IMR-90 (cell line): ENCODE measurements around the gene SLC16A1. TPM values are rescaled to one million over a fixed set of nuclear protein-coding genes. Genes with fewer than 3 reads are reported as not detected.

Experiments
- ATAC-seq: fragments of 200-7000 bp; cut with Tn5 transposase; 2 replicates; pipeline ENCODE4 v1.9.1; 2020; ENCODE audit warnings: low read depth, mild to moderate bottlenecking, moderate library complexity
- BruUV-seq: library from RNA; stranded (reverse); fragments of 400-500 nt; replicated peaks from 2 replicates; lab custom pipeline; 2021; lab: Mats Ljungman, UMichigan
- CTCF ChIA-PET: fragments of 300-600 bp; formaldehyde crosslinking; extraction: SDS; loops from one replicate; lab custom pipeline; 2021; ENCODE audit warnings: antibody characterized with exemption; lab: Yijun Ruan, JAX
- POLR2A ChIA-PET: fragments of 300-600 bp; sonication (Branson Sonifier 250); formaldehyde crosslinking; loops from one replicate; lab custom pipeline; 2022; ENCODE audit warnings: antibody characterized with exemption; ENCODE audit not compliant: unreplicated experiment; lab: Charles Lee
- DNase-seq: peaks from one replicate; pipeline ENCODE4 v3.0.0; 2013
- H2AFZ ChIP-seq: replicated peaks from 2 replicates; pipeline ENCODE3; 2013; ENCODE audit warnings: low read length, mild to moderate bottlenecking; ENCODE audit not compliant: poor library complexity
- H2AK5ac ChIP-seq: 2 replicates; pipeline ENCODE4 v1.6.1; 2013; ENCODE audit warnings: low read depth, low read length, inconsistent platforms
- H2AK9ac ChIP-seq: replicated peaks from 2 replicates; pipeline ENCODE3; 2013; ENCODE audit warnings: mild to moderate bottlenecking, low read depth, low read length, moderate library complexity; ENCODE audit not compliant: poor library complexity
- H2BK120ac ChIP-seq: 2 replicates; pipeline ENCODE4 v1.6.1; 2013; ENCODE audit warnings: low read depth, low read length, inconsistent platforms
- H2BK15ac ChIP-seq: 3 replicates; pipeline ENCODE4 v1.6.1; 2013; ENCODE audit warnings: low read depth, low read length, inconsistent platforms
- H2BK20ac ChIP-seq: 2 replicates; pipeline ENCODE4 v1.6.1; 2013; ENCODE audit warnings: low read depth, mild to moderate bottlenecking, inconsistent platforms, low read length, moderate library complexity
- H2BK5ac ChIP-seq: 2 replicates; pipeline ENCODE4 v1.6.1; 2013; ENCODE audit warnings: mild to moderate bottlenecking, low read depth, low read length, inconsistent platforms; ENCODE audit not compliant: poor library complexity, severe bottlenecking
- H3K14ac ChIP-seq: replicated peaks from 2 replicates; pipeline ENCODE4 v1.6.1; 2013; ENCODE audit warnings: low read depth, low read length, inconsistent platforms
- H3K18ac ChIP-seq: 2 replicates; pipeline ENCODE4 v1.6.1; 2013; ENCODE audit warnings: low read depth, low read length, control low read depth
- H3K23ac ChIP-seq: 2 replicates; pipeline ENCODE4 v1.6.1; 2013; ENCODE audit warnings: low read depth, low read length, inconsistent platforms
- H3K27ac ChIP-seq: 2 replicates; pipeline ENCODE4 v1.5.1; 2013; ENCODE audit warnings: mild to moderate bottlenecking, control low read depth, low read length; ENCODE audit not compliant: insufficient read depth
- H3K27me3 ChIP-seq: 2 replicates; pipeline ENCODE4 v1.6.1; 2013; ENCODE audit warnings: low read length; ENCODE audit not compliant: control insufficient read depth, insufficient read depth
- H3K36me3 ChIP-seq: 2 replicates; pipeline ENCODE4 v1.6.1; 2013; ENCODE audit warnings: low read length, mixed read lengths; ENCODE audit not compliant: control insufficient read depth, insufficient read depth
- H3K4ac ChIP-seq: 2 replicates; pipeline ENCODE4 v1.6.1; 2013; ENCODE audit warnings: low read depth, low read length, inconsistent platforms
- H3K4me1 ChIP-seq: 2 replicates; pipeline ENCODE4 v1.6.1; 2013; ENCODE audit warnings: low read length, mixed read lengths; ENCODE audit not compliant: control insufficient read depth, insufficient read depth
- H3K4me2 ChIP-seq: 2 replicates; pipeline ENCODE4 v1.6.1; 2013; ENCODE audit warnings: low read depth, mild to moderate bottlenecking, control low read depth, low read length, moderate library complexity
- H3K4me3 ChIP-seq: 2 replicates; pipeline ENCODE4 v1.5.1; 2013; ENCODE audit warnings: low read depth, mild to moderate bottlenecking, control low read depth, low read length, moderate library complexity; ENCODE audit not compliant: insufficient read depth
- H3K56ac ChIP-seq: 2 replicates; pipeline ENCODE4 v1.6.1; 2013; ENCODE audit warnings: low read length, inconsistent platforms; ENCODE audit not compliant: insufficient read depth; ENCODE audit errors: extremely low read depth
- H3K79me1 ChIP-seq, 2 experiments: 2 replicates each; pipeline ENCODE4 v1.6.1; 2013; ENCODE audit warnings: low read length in 2 of 2, inconsistent platforms in 1 of 2, low read depth in 1 of 2
- H3K9ac ChIP-seq: 2 replicates; pipeline ENCODE4 v1.6.1; 2013; ENCODE audit warnings: low read depth, low read length, control low read depth
- H3K9me1 ChIP-seq: 2 replicates; pipeline ENCODE4 v1.6.1; 2013; ENCODE audit warnings: low read length, inconsistent platforms; ENCODE audit not compliant: insufficient read depth
- H3K9me3 ChIP-seq: 2 replicates; pipeline ENCODE4 v1.6.1; 2013; ENCODE audit warnings: low read length; ENCODE audit not compliant: control insufficient read depth, insufficient read depth
- H4K20me1 ChIP-seq: 2 replicates; pipeline ENCODE4 v1.6.1; 2013; ENCODE audit warnings: low read length, inconsistent platforms; ENCODE audit not compliant: insufficient read depth
- H4K5ac ChIP-seq: 2 replicates; pipeline ENCODE4 v1.6.1; 2013; ENCODE audit warnings: mild to moderate bottlenecking, low read depth, low read length, control low read depth
- H4K8ac ChIP-seq, 2 experiments: 2 replicates each; pipeline ENCODE4 v1.6.1; 2013; ENCODE audit warnings: low read depth in 2 of 2, low read length in 2 of 2, control low read depth in 1 of 2, inconsistent platforms in 1 of 2
- H4K91ac ChIP-seq: 2 replicates; pipeline ENCODE4 v1.6.1; 2013; ENCODE audit warnings: low read depth, low read length, inconsistent platforms; ENCODE audit not compliant: insufficient read depth
- BHLHE40 ChIP-seq: fragments of 150-350 bp; IDR thresholded peaks from 2 replicates; pipeline ENCODE4 v1.6.1; 2016; ENCODE audit warnings: mild to moderate bottlenecking, low read depth, low read length
- CEBPB ChIP-seq: IDR thresholded peaks from 2 replicates; pipeline ENCODE4 v1.6.1; 2012; ENCODE audit warnings: low read depth, low read length, improper control_type of control experiment
- CHD1 ChIP-seq: IDR thresholded peaks from 2 replicates; pipeline ENCODE4 v1.6.1; 2012; ENCODE audit warnings: low read depth, low read length, improper control_type of control experiment
- FOS ChIP-seq: fragments of 150-350 bp; IDR thresholded peaks from 2 replicates; pipeline ENCODE4 v1.6.1; 2016; ENCODE audit warnings: low read depth, low read length
- MAZ ChIP-seq: IDR thresholded peaks from 2 replicates; pipeline ENCODE4 v1.6.1; 2012; ENCODE audit warnings: low read depth, mild to moderate bottlenecking, low read length, improper control_type of control experiment, moderate library complexity, borderline replicate concordance
- MXI1 ChIP-seq: IDR thresholded peaks from 2 replicates; pipeline ENCODE4 v1.6.1; 2012; ENCODE audit warnings: low read depth, mild to moderate bottlenecking, low read length, moderate library complexity, borderline replicate concordance
- RAD21 ChIP-seq: IDR thresholded peaks from 2 replicates; pipeline ENCODE4 v1.6.1; 2012; ENCODE audit warnings: low read length, improper control_type of control experiment
- RFX5 ChIP-seq: IDR thresholded peaks from 2 replicates; pipeline ENCODE4 v1.8.0; 2012; ENCODE audit warnings: low read depth, mild to moderate bottlenecking, low read length, moderate library complexity
- SMC3 ChIP-seq: fragments of 150-350 bp; IDR thresholded peaks from 2 replicates; pipeline ENCODE4 v1.6.1; 2016; ENCODE audit warnings: low read depth, mild to moderate bottlenecking, antibody characterized with exemption, low read length, moderate library complexity
- dilution Hi-C: fragments of 300-500 bp; cut with HindIII; formaldehyde crosslinking; loops from one replicate; pipeline ENCODE4 v1.14.3; 2018; ENCODE audit warnings: low sequenced_read_pairs; ENCODE audit not compliant: unreplicated experiment
- in situ Hi-C: fragments of 300-500 bp; cut with MboI; formaldehyde crosslinking; loops from 3 replicates; pipeline ENCODE4 v1.14.3; 2019; ENCODE audit warnings: low sequenced_read_pairs, inconsistent platforms, mixed read lengths
- intact Hi-C: fragments of 100-400 bp; cut with micrococcal nuclease; formaldehyde crosslinking; loops from 2 replicates; pipeline ENCODE4 v1.10.0; 2022
- polyA plus RNA-seq, 3 experiments: library from polyadenylated mRNA; depleted of rRNA; stranded (reverse); fragments of >200 nt; gene quantifications; 2 replicates each; pipeline ENCODE4 v1.2.3, GENCODE V29; 2012; ENCODE audit warnings: low replicate concordance in 1 of 3
- total RNA-seq: library from RNA; depleted of rRNA; stranded (reverse); fragments of >200 nt; gene quantifications from 2 replicates; pipeline ENCODE4 v1.2.3, GENCODE V29; 2012
- TF ChIP-seq, protein P1 (sequence below): fragments of 150-350 bp; IDR thresholded peaks from 2 replicates; pipeline ENCODE4 v1.6.1; 2016; ENCODE audit warnings: low read depth, mild to moderate bottlenecking, low read length, moderate library complexity, borderline replicate concordance
- TF ChIP-seq, protein P2 (sequence below): fragments of 150-350 bp; IDR thresholded peaks from 2 replicates; pipeline ENCODE4 v1.6.1; 2017; ENCODE audit warnings: mild to moderate bottlenecking, antibody characterized with exemption, low read length, low read depth
- TF ChIP-seq, protein P3 (sequence below): conservative IDR thresholded peaks from 2 replicates; pipeline ENCODE4 v1.5.1; 2012; ENCODE audit warnings: mild to moderate bottlenecking, low read depth, low read length, improper control_type of control experiment

Gene SLC16A1
- total and polyA plus RNA-seq, 2 of the 4 experiments (the other 2 are of a cell fraction) = 32.9 to 156 TPM

DNA sequence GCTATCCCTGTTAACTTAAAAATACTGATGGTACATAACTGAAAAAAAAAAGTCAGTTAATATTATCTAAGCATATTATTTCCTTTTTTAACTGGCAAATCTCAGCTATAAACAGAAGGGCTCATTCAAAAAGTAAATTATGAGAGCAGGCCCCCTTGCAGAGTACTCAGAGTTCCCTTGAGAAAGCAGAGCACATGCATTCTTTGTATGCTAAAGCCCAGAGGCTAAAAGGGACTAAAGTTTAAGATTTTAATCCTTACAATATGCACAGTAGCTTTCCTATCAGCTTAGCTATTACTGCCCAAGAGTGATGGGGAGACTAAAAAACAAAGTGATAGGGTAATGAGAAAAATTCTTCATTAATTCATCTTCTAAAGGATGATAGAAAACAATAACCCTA, 18.5 kb downstream of the SLC16A1 start:
- CTCF ChIA-PET = interaction anchor here (1.2 to 1.6 kb wide), 3 partner anchors 8 to 16 kb away, joined by 3 read pairs; no protein-coding TSS in a partner anchor
- H3K9me3 ChIP-seq = no peaks in the 10 kb centered on the region

More for the DNA sequence above, 18.5 kb downstream of the SLC16A1 start:
- H4K91ac ChIP-seq = no peak overlapping the region
- H3K18ac ChIP-seq = no peak overlapping the region
- peaks cover 6 to 46% of the 10 kb centered on the region in 2 experiments for H3K79me1 ChIP-seq
- no peak for TF ChIP-seq MXI1
- TF ChIP-seq FOS = no peak
- TF ChIP-seq CHD1 = no peak
- no peak for TF ChIP-seq BHLHE40
- TF ChIP-seq SMC3 = no peak
- TF ChIP-seq, protein P1, sequence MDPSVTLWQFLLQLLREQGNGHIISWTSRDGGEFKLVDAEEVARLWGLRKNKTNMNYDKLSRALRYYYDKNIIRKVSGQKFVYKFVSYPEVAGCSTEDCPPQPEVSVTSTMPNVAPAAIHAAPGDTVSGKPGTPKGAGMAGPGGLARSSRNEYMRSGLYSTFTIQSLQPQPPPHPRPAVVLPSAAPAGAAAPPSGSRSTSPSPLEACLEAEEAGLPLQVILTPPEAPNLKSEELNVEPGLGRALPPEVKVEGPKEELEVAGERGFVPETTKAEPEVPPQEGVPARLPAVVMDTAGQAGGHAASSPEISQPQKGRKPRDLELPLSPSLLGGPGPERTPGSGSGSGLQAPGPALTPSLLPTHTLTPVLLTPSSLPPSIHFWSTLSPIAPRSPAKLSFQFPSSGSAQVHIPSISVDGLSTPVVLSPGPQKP = no peak
- no peak for TF ChIP-seq RFX5
- TF ChIP-seq, protein P2, sequence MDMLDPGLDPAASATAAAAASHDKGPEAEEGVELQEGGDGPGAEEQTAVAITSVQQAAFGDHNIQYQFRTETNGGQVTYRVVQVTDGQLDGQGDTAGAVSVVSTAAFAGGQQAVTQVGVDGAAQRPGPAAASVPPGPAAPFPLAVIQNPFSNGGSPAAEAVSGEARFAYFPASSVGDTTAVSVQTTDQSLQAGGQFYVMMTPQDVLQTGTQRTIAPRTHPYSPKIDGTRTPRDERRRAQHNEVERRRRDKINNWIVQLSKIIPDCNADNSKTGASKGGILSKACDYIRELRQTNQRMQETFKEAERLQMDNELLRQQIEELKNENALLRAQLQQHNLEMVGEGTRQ = no peak
- no peak for TF ChIP-seq CEBPB
- no peak for TF ChIP-seq RAD21
- TF ChIP-seq, protein P3, sequence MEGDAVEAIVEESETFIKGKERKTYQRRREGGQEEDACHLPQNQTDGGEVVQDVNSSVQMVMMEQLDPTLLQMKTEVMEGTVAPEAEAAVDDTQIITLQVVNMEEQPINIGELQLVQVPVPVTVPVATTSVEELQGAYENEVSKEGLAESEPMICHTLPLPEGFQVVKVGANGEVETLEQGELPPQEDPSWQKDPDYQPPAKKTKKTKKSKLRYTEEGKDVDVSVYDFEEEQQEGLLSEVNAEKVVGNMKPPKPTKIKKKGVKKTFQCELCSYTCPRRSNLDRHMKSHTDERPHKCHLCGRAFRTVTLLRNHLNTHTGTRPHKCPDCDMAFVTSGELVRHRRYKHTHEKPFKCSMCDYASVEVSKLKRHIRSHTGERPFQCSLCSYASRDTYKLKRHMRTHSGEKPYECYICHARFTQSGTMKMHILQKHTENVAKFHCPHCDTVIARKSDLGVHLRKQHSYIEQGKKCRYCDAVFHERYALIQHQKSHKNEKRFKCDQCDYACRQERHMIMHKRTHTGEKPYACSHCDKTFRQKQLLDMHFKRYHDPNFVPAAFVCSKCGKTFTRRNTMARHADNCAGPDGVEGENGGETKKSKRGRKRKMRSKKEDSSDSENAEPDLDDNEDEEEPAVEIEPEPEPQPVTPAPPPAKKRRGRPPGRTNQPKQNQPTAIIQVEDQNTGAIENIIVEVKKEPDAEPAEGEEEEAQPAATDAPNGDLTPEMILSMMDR = no peak
- TF ChIP-seq MAZ = no peak
- H3K4me1 ChIP-seq = peaks cover 6% of the 10 kb centered on the region; the same call in 1 of the 2 replicates
- H2AK5ac ChIP-seq = no peak overlapping the region
- in situ Hi-C loops = loop anchor here (10.0 kb wide), 1 partner anchor 57 kb away; no protein-coding TSS in a partner anchor
- no peak overlapping the region for H2BK15ac ChIP-seq
- H4K5ac ChIP-seq = no peak overlapping the region
- H3K56ac ChIP-seq = no peak overlapping the region
- ATAC-seq (no peak), DNase-seq (no peak)
- intact Hi-C loops = no loop called here
- no peak overlapping the region for H2BK5ac ChIP-seq
- H3K9ac ChIP-seq = no peak overlapping the region
- no peak overlapping the region for H2BK20ac ChIP-seq
- no peaks in the 10 kb centered on the region for H4K20me1 ChIP-seq
- H3K4me2 ChIP-seq = no peak overlapping the region
- no peak overlapping the region for H2BK120ac ChIP-seq
- no peak overlapping the region for H3K23ac ChIP-seq
- H2AFZ ChIP-seq = no peak overlapping the region
- H3K27ac ChIP-seq = no peak overlapping the region
- dilution Hi-C loops = no loop called here
- no peaks in the 10 kb centered on the region for H3K9me1 ChIP-seq
- H3K4ac ChIP-seq = no peak overlapping the region
- BruUV-seq = no TSS peak
- no peak overlapping the region for H2AK9ac ChIP-seq
- no peaks in the 10 kb centered on the region for H3K36me3 ChIP-seq
- H3K27me3 ChIP-seq = no peaks in the 10 kb centered on the region
- no peak overlapping the region for H4K8ac ChIP-seq
- H3K14ac ChIP-seq = no peak overlapping the region
- H3K4me3 ChIP-seq = no peak overlapping the region
- POLR2A ChIA-PET = interaction anchor here (1.0 kb wide), 1 partner anchor 17 kb away, joined by 3 read pairs; no protein-coding TSS in a partner anchor
